ENCODE measurements around the gene GOLGA8A.
"Not testable (repeated sequence)": the region's sequence is repeated elsewhere in the genome, so short reads cannot be mapped to it uniquely, and the experiment has no call there.

DNA sequence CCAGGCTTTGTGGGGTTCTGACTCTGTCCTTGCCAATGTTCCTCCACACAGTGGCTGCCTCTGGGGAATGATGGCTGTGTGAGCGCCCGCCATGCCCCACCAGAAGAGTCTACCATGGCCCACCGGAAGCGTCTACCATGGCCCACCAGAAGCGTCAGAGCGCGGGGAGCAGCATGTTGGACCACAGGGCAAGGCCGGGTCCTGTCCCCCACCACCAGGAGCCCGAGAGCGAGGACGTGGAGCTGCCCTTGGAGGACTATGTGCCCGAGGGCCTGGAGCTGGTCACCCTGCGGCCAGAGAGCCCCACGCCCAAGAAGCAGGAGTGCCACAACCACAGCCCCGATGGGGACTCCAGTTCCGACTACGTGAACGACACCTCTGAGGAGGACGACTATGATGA lies 28.1 kb downstream of the GOLGA8A start:
- TF ChIP-seq, protein P1, sequence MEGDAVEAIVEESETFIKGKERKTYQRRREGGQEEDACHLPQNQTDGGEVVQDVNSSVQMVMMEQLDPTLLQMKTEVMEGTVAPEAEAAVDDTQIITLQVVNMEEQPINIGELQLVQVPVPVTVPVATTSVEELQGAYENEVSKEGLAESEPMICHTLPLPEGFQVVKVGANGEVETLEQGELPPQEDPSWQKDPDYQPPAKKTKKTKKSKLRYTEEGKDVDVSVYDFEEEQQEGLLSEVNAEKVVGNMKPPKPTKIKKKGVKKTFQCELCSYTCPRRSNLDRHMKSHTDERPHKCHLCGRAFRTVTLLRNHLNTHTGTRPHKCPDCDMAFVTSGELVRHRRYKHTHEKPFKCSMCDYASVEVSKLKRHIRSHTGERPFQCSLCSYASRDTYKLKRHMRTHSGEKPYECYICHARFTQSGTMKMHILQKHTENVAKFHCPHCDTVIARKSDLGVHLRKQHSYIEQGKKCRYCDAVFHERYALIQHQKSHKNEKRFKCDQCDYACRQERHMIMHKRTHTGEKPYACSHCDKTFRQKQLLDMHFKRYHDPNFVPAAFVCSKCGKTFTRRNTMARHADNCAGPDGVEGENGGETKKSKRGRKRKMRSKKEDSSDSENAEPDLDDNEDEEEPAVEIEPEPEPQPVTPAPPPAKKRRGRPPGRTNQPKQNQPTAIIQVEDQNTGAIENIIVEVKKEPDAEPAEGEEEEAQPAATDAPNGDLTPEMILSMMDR (IDR thresholded peaks at IDR 0.05 in 2 of 3, conservative IDR thresholded peaks at IDR 0.05 in 1 of 3; ENCODE audit: borderline replicate concordance in 1 of 3, insufficient read depth in 1 of 3, low read depth in 2 of 3, low read length in 2 of 3): not testable (repeated sequence)
- not testable (repeated sequence) for TF ChIP-seq POLR2A (IDR thresholded peaks at IDR 0.05; ENCODE audit: borderline replicate concordance, extremely low read depth, insufficient read depth, insufficient read length); EZH2 (IDR thresholded peaks at IDR 0.05); SIN3A (IDR thresholded peaks at IDR 0.05; ENCODE audit: low read depth)
